GM23338 (cell line): ENCODE data around the gene SNAPC2. TPM values are rescaled to one million over a fixed set of nuclear protein-coding genes. Genes with fewer than 3 reads are reported as not detected.

Source experiments
- ATAC-seq: fragments of 200-7000 bp; cut with Tn5 transposase; 3 replicates; pipeline ENCODE4 v1.9.1; 2020
- DNase-seq: peaks from one replicate; pipeline ENCODE4 v3.0.0-alpha.2; 2015; ENCODE audit warnings: low spot score
- H2AFZ ChIP-seq: fragments of 200-600 bp; sonication (generic); 2 replicates; pipeline ENCODE4 v1.8.0; 2016; ENCODE audit warnings: antibody characterized with exemption, mild to moderate bottlenecking, moderate library complexity
- H3F3A ChIP-seq: fragments of 200-600 bp; sonication (generic); replicated peaks from 2 replicates; pipeline ENCODE4 v1.8.0; 2017; ENCODE audit warnings: antibody characterized with exemption, mixed run types, low read depth
- H3K27ac ChIP-seq: fragments of 200-600 bp; sonication (generic); 2 replicates; pipeline ENCODE4 v1.6.1; 2016; ENCODE audit warnings: low read depth
- H3K27me3 ChIP-seq: fragments of 200-600 bp; sonication (generic); 2 replicates; pipeline ENCODE4 v1.8.0; 2016; ENCODE audit warnings: mild to moderate bottlenecking, mixed run types, moderate library complexity; ENCODE audit not compliant: insufficient read depth
- H3K36me3 ChIP-seq: fragments of 200-600 bp; sonication (generic); 2 replicates; pipeline ENCODE4 v1.8.0; 2016; ENCODE audit warnings: mild to moderate bottlenecking; ENCODE audit not compliant: insufficient read depth
- H3K4me1 ChIP-seq: fragments of 200-600 bp; sonication (generic); 2 replicates; pipeline ENCODE4 v1.8.0; 2016; ENCODE audit warnings: mild to moderate bottlenecking, moderate library complexity; ENCODE audit not compliant: insufficient read depth
- H3K4me2 ChIP-seq: fragments of 200-600 bp; sonication (generic); 2 replicates; pipeline ENCODE4 v1.7.1; 2017; ENCODE audit warnings: mixed run types
- H3K4me3 ChIP-seq: fragments of 200-600 bp; sonication (generic); 2 replicates; pipeline ENCODE4 v1.6.1; 2016; ENCODE audit warnings: mixed run types
- H3K79me2 ChIP-seq: fragments of 200-600 bp; sonication (generic); replicated peaks from 2 replicates; pipeline ENCODE4 v1.8.0; 2017; ENCODE audit warnings: mild to moderate bottlenecking; ENCODE audit not compliant: insufficient read depth
- H3K9me2 ChIP-seq: fragments of 200-600 bp; sonication (generic); 2 replicates; pipeline ENCODE4 v1.8.0; 2017; ENCODE audit not compliant: insufficient read depth
- H4K20me1 ChIP-seq: fragments of 200-600 bp; sonication (generic); replicated peaks from 2 replicates; pipeline ENCODE4 v1.8.0; 2017; ENCODE audit warnings: mild to moderate bottlenecking; ENCODE audit not compliant: insufficient read depth
- H3K27ac Mint-ChIP-seq: 2 replicates; pipeline ENCODE4 v1.8.0; 2020; ENCODE audit warnings: inconsistent platforms, mild to moderate bottlenecking, moderate library complexity, mixed read lengths
- H3K27me3 Mint-ChIP-seq: 3 replicates; pipeline ENCODE4 v1.8.0; 2022; ENCODE audit warnings: low read depth, mild to moderate bottlenecking, moderate library complexity, mixed read lengths, inconsistent platforms; ENCODE audit not compliant: insufficient read depth, poor library complexity
- H3K36me3 Mint-ChIP-seq: 3 replicates; pipeline ENCODE4 v1.8.0; 2021; ENCODE audit warnings: low read depth, mild to moderate bottlenecking, inconsistent platforms, moderate library complexity, mixed read lengths
- H3K4me1 Mint-ChIP-seq: 3 replicates; pipeline ENCODE4 v1.8.0; 2020; ENCODE audit warnings: mild to moderate bottlenecking, inconsistent platforms, mixed read lengths
- H3K4me3 Mint-ChIP-seq: 3 replicates; pipeline ENCODE4 v1.8.0; 2021; ENCODE audit warnings: moderate library complexity, mild to moderate bottlenecking, inconsistent platforms, mixed read lengths
- H3K9me3 Mint-ChIP-seq: 3 replicates; pipeline ENCODE4 v1.8.0; 2020; ENCODE audit warnings: moderate library complexity, mild to moderate bottlenecking, inconsistent platforms, mixed read lengths
- CREB1 ChIP-seq: fragments of 250-450 bp; sonication (Bioruptor Pico); IDR thresholded peaks from 2 replicates; pipeline ENCODE4 v1.5.0; 2020; ENCODE audit warnings: low read depth, mild to moderate bottlenecking, moderate library complexity
- CTCF ChIP-seq, 2 experiments: fragments of 200-600 bp in 1 of 2; sonication (generic) in 1 of 2; conservative IDR thresholded peaks; 2 replicates each; pipeline versions ENCODE4 v1.5.1 to v1.6.1; 2016 to 2017; ENCODE audit warnings: antibody characterized with exemption in 2 of 2, low read depth in 2 of 2, mild to moderate bottlenecking in 2 of 2, moderate library complexity in 1 of 2
- ETS1 ChIP-seq: IDR thresholded peaks from 2 replicates; pipeline ENCODE4 v1.6.1; 2016; ENCODE audit warnings: antibody characterized with exemption
- EZH2 ChIP-seq: fragments of 200-600 bp; sonication (generic); IDR thresholded peaks from one replicate; pipeline ENCODE4 v1.8.0; 2017; ENCODE audit warnings: antibody characterized with exemption, mild to moderate bottlenecking, low read depth; ENCODE audit not compliant: unreplicated experiment
- EZH2phosphoT487 ChIP-seq: fragments of 200-600 bp; sonication (generic); IDR thresholded peaks from one replicate; pipeline ENCODE4 v1.8.1; 2018; ENCODE audit warnings: antibody characterized with exemption; ENCODE audit not compliant: unreplicated experiment
- JUNB ChIP-seq: IDR thresholded peaks from one replicate; pipeline ENCODE4 v1.6.1; 2016; ENCODE audit warnings: antibody characterized with exemption; ENCODE audit not compliant: unreplicated experiment
- ZNF462 ChIP-seq: fragments of 250-450 bp; sonication (Bioruptor Pico); IDR thresholded peaks from 2 replicates; pipeline ENCODE4 v1.5.0; 2020; ENCODE audit warnings: mild to moderate bottlenecking, moderate library complexity
- polyA plus RNA-seq: library from polyadenylated mRNA; unstranded; fragments of >200 nt; fragmentation: Nextera tagmentation; extraction: Ambion mirVana; gene quantifications from 2 replicates; pipeline ENCODE4 v1.2.1, GENCODE V29; 2016
- total RNA-seq: library from RNA; depleted of rRNA; stranded (reverse); fragments of >200 nt; shearing (Covaris generic); gene quantifications from 2 replicates; pipeline ENCODE4 v1.2.3, GENCODE V29; 2014

Gene SNAPC2
- total and polyA plus RNA-seq, 2 experiments from 2014 or later = 17.1 to 25.1 TPM

DNA sequence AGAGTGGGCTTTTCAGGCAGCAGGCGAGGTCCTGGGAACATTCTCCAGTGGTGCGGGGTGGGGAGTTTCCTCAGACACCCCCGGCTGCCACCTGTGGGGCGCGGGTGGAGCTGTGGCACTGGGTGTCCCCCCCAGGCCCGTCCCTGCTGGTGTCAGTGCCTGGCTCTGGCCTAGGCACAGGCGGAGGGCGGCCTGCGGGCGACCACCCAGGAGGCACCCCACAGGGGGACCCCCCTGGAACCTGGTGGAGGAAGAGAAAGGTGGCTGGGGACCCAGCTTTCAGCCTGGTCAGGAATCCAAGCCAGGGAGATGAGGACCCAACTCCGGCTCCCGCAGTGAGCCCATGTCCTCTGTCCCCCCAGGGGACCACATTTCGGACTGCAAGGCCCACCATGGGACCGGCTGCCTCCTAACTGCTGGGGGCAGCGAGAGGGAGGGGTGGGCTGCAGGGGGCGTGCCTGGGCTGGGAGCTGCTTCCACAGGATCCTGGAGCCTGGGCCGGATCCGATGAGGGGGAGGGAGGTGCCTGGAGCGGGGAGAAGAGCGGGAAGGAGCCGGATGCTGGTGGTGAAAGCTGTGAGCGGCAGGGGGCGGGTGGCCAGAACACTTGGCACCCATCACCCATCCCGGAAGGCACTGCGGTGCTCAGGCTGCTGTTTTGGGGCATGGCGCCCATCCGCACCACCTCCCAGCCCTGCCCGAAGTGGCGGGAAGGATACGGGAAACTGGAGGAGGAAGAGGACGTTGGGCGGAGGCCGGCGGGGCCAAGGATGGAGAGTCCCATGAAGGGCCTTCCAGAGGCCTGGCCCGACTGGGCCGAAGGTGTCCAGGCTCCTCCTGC is 11.3 kb downstream of the SNAPC2 start:
- Mint-ChIP-seq H3K27ac (no peak overlapping the region), H3K9me3 (no peaks in the 10 kb centered on the region), H3K36me3 (peaks cover 66% of the 10 kb centered on the region), H3K4me1 (peaks cover 2% of the 10 kb centered on the region), H3K27me3 (peaks cover 11% of the 10 kb centered on the region), H3K4me3 (no peak overlapping the region)
- Histone ChIP-seq H2AFZ (no peak overlapping the region), H3K27me3 (no peaks in the 10 kb centered on the region), H3F3A (peaks cover 26% of the 10 kb centered on the region), H3K4me2 (no peak overlapping the region), H4K20me1 (peaks cover 6% of the 10 kb centered on the region; the same call in 1 of the 2 replicates), H3K27ac (no peak overlapping the region), H3K79me2 (no peaks in the 10 kb centered on the region), H3K4me1 (peaks cover 4% of the 10 kb centered on the region; the same call in 1 of the 2 replicates), H3K4me3 (no peak overlapping the region), H3K36me3 (peaks cover 19% of the 10 kb centered on the region; the same call in 1 of the 2 replicates), H3K9me2 (no peaks in the 10 kb centered on the region)
- TF ChIP-seq CREB1 (no peak), ZNF462 (CRISPR knock-in tag) (no peak), EZH2 (no peak), CTCF (conservative IDR thresholded peaks at IDR 0.05; ENCODE audit: low read depth in 2 of 2) (no peak), JUNB (no peak), EZH2phosphoT487 (no peak), ETS1 (no peak)
- DNase-seq (no peak), ATAC-seq (no peak)
